Right cardiac atrium (tissue), 5 donors: ENCODE results near the gene PCDHA2. TPM values are rescaled to one million over a fixed set of nuclear protein-coding genes. Genes with fewer than 3 reads are reported as not detected.

Experiments
- ATAC-seq, 2 donors: fragments of 200-7000 bp; cut with Tn5 transposase; one replicate each; pipeline versions ENCODE4 v1.8.0 to v1.9.1; 2020; ENCODE audit warnings: moderate library complexity in 2 of 2, mild to moderate bottlenecking in 1 of 2
- DNase-seq, 3 donors: peaks; one replicate each; pipeline ENCODE4 v3.0.0-alpha.2; 2020
- H3K27ac ChIP-seq: one replicate; pipeline ENCODE4 v1.5.1; 2013; ENCODE audit warnings: mild to moderate bottlenecking, low read length, control low read depth, moderate library complexity
- H3K27me3 ChIP-seq: one replicate; pipeline ENCODE4 v1.6.1; 2013; ENCODE audit not compliant: control insufficient read depth, insufficient read depth
- H3K4me1 ChIP-seq: one replicate; pipeline ENCODE4 v1.6.1; 2013; ENCODE audit warnings: low read length; ENCODE audit not compliant: control insufficient read depth, insufficient read depth
- H3K4me3 ChIP-seq: one replicate; pipeline ENCODE4 v1.5.1; 2013; ENCODE audit warnings: low read length, control low read depth
- H3K9me3 ChIP-seq: one replicate; pipeline ENCODE4 v1.6.1; 2013; ENCODE audit warnings: low read length; ENCODE audit not compliant: control insufficient read depth
- WGBS: extraction: QIAGEN DNeasy Blood & Tissue Kit; methylation state at CpG from one replicate; pipeline ENCODE4 v1.1.7; 2013; 5-methylcytosine and 5-hydroxymethylcytosine counted together
- intact Hi-C, 4 donors: fragments of 100-400 bp; cut with DNase I; formaldehyde crosslinking; loops; one replicate each; pipeline versions ENCODE4 v1.11.0 to v1.14.0; 2022 to 2023
- polyA plus RNA-seq: library from polyadenylated mRNA; stranded (reverse); fragments of 200-250 nt; gene quantifications from one replicate; pipeline ENCODE4 v1.2.3, GENCODE V29; 2013
- total RNA-seq, 4 donors: library from RNA; stranded (reverse); fragmentation: NEBNext Ultra II Directional; extraction: Animal tissue kit (Norgen Biotek cat#: 25700); gene quantifications; one replicate each; pipeline ENCODE4 v1.2.1, GENCODE V29; 2021
- donor health status: healthy with polysubstance abuse.
- donor health status: DM: no; HTN: yes; CAD: no.
- donor health status: DM: no; HTN: no; CAD: no.
- donor health status: DM: no; HTN: yes; CAD: no; lungs with severe emphysema.
- donor health status: DM: yes; HTN: yes; CAD: no.

Gene PCDHA2
- total and polyA plus RNA-seq, 5 donors, result 0.08 TPM; not detected in 4

DNA sequence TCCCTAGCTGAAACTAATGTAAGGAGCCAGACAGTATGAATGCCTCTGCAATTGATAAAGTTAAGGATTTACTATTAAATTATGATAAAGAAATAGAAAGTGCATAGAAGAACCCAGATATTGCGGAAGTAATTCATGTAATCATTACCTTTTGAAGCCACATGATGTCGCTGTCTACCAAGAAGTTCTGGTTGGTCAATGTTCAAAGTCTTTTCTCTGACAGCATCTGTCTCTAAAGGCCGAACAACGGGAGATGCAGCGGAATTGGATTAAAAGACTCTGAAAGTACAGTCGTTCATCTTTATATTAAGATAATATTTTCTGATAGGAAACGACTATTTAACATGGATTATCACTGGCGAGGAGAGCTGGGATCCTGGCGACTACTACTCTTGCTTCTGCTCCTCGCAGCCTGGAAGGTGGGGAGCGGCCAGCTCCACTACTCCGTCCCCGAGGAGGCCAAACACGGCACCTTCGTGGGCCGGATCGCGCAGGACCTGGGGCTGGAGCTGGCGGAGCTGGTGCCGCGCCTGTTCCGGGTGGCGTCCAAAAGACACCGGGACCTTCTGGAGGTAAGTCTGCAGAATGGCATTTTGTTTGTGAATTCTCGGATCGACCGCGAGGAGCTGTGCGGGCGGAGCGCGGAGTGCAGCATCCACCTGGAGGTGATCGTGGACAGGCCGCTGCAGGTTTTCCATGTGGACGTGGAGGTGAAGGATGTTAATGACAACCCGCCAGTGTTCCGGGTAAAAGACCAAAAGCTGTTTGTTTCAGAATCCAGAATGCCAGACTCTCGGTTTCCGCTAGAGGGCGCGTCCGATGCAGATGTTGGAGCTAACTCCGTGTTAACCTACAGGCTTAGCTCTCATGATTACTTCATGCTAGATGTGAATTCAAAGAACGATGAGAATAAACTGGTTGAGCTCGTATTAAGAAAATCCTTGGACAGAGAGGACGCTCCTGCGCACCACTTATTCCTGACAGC, 46.6 kb downstream of the PCDHA2 start, which contains the start of gene PCDHA8:
Gene PCDHA8, plus strand, starts transcription at position 210 of the 985 bp plus-strand sequence. Its CDS starts 135 bp downstream, at position 345.
- H3K27ac ChIP-seq, result no peak within 1 kb of the TSS
- H3K4me1 ChIP-seq, result no peaks in the 10 kb centered on the region
- H3K9me3 ChIP-seq, result peaks cover 1% of the 10 kb centered on the region
- no peak for DNase-seq
- H3K4me3 ChIP-seq, result no peak within 1 kb of the TSS
- intact Hi-C loops, result no loop called here
- no peak for ATAC-seq
- 18% methylated on average over 46 of the region's 47 CpGs for WGBS
- peaks cover 3% of the 10 kb centered on the region for H3K27me3 ChIP-seq

- DNase-seq, result peak in 1 of 3 donors; percentile 40
- no peaks in the 10 kb centered on the region for H3K4me1 ChIP-seq
- WGBS, result 39% methylated on average over 87 of the region's 87 CpGs
- no peaks in the 10 kb centered on the region for H3K9me3 ChIP-seq
- no peak overlapping the region for H3K4me3 ChIP-seq
- no peak overlapping the region for H3K27ac ChIP-seq
- ATAC-seq, result no peak
- intact Hi-C loops, result no loop called here
- peaks cover 3% of the 10 kb centered on the region for H3K27me3 ChIP-seq
Observed at GRCh38 chr5:140842798-140843733, 48.4 kb downstream of the PCDHA2 start.

Other genes with a start within 250 kb of the PCDHA2 start
- gene EIF4EBP3, start 247.2 kb upstream of the PCDHA2 start, total RNA-seq, result 10 to 100 TPM; 11.2 to 24.0 (median 13.2) TPM
- gene EIF4EBP3, start 247.2 kb upstream of the PCDHA2 start, polyA plus RNA-seq, result 24.6 TPM
- gene SRA1, start 237.4 kb upstream of the PCDHA2 start, total RNA-seq, result 10 to 100 TPM; 25.9 to 32.7 (median 28.2) TPM
- gene SRA1, start 237.4 kb upstream of the PCDHA2 start, polyA plus RNA-seq, result 31.1 TPM
- 10 to 100 TPM; 13.2 to 19.2 (median 16.0) TPM for gene APBB3, start 230.3 kb upstream of the PCDHA2 start, total RNA-seq
- gene APBB3, start 230.3 kb upstream of the PCDHA2 start, polyA plus RNA-seq, result 16.7 TPM
- 10 to 100 TPM; 58.2 to 77.3 (median 71.0) TPM for gene SLC35A4, start 230.0 kb upstream of the PCDHA2 start, total RNA-seq
- gene SLC35A4, start 230.0 kb upstream of the PCDHA2 start, polyA plus RNA-seq, result 44.6 TPM
- gene CD14, start 161.7 kb upstream of the PCDHA2 start, total RNA-seq, result 10 to 100 TPM; 52.8 to 99.0 (median 68.0) TPM
- 25.1 TPM for gene CD14, start 161.7 kb upstream of the PCDHA2 start, polyA plus RNA-seq
- gene TMCO6, start 155.4 kb upstream of the PCDHA2 start, total RNA-seq, result 1 to 10 TPM; 4.3 to 5.0 (median 4.8) TPM
- 4.6 TPM for gene TMCO6, start 155.4 kb upstream of the PCDHA2 start, polyA plus RNA-seq
- gene NDUFA2, start 147.2 kb upstream of the PCDHA2 start, total RNA-seq, result 100 to 1,000 TPM in 3 of 4 donors, 10 to 100 TPM in 1; 96.8 to 130 (median 106) TPM
- 334 TPM for gene NDUFA2, start 147.2 kb upstream of the PCDHA2 start, polyA plus RNA-seq
- 10 to 100 TPM; 68.2 to 77.6 (median 69.9) TPM for gene IK, start 147.0 kb upstream of the PCDHA2 start, total RNA-seq
- 62.4 TPM for gene IK, start 147.0 kb upstream of the PCDHA2 start, polyA plus RNA-seq
- gene WDR55, start 129.9 kb upstream of the PCDHA2 start, total RNA-seq, result 10 to 100 TPM; 10.0 to 13.8 (median 12.5) TPM
- 11.2 TPM for gene WDR55, start 129.9 kb upstream of the PCDHA2 start, polyA plus RNA-seq
- gene DND1, start 121.3 kb upstream of the PCDHA2 start, total RNA-seq, result under 1 TPM in 3 of 4 donors, not detected in 1; 0.23 to 0.58 (median 0.41) TPM
- gene DND1, start 121.3 kb upstream of the PCDHA2 start, polyA plus RNA-seq, result 0.54 TPM
- 10 to 100 TPM; 42.9 to 49.6 (median 45.7) TPM for gene HARS1, start 103.5 kb upstream of the PCDHA2 start, total RNA-seq
- 44.5 TPM for gene HARS1, start 103.5 kb upstream of the PCDHA2 start, polyA plus RNA-seq
- 10 to 100 TPM; 16.5 to 24.7 (median 21.6) TPM for gene HARS2, start 103.4 kb upstream of the PCDHA2 start, total RNA-seq
- 17.0 TPM for gene HARS2, start 103.4 kb upstream of the PCDHA2 start, polyA plus RNA-seq
- gene ZMAT2, start 94.4 kb upstream of the PCDHA2 start, total RNA-seq, result 10 to 100 TPM; 31.3 to 36.3 (median 33.7) TPM
- 52.2 TPM for gene ZMAT2, start 94.4 kb upstream of the PCDHA2 start, polyA plus RNA-seq
- gene PCDHA1, start 8.7 kb upstream of the PCDHA2 start, total RNA-seq, result not detected
- not detected for gene PCDHA1, start 8.7 kb upstream of the PCDHA2 start, polyA plus RNA-seq
- under 1 TPM; 0.20 to 0.40 (median 0.27) TPM for gene PCDHA3, start 6.2 kb downstream of the PCDHA2 start, total RNA-seq
- gene PCDHA3, start 6.2 kb downstream of the PCDHA2 start, polyA plus RNA-seq, result 0.07 TPM
- gene PCDHA4, start 12.2 kb downstream of the PCDHA2 start, total RNA-seq, result under 1 TPM in 3 of 4 donors, not detected in 1; 0.14 to 0.21 (median 0.14) TPM
- gene PCDHA4, start 12.2 kb downstream of the PCDHA2 start, polyA plus RNA-seq, result 0.02 TPM
- gene PCDHA5, start 26.8 kb downstream of the PCDHA2 start, total RNA-seq, result under 1 TPM in 2 of 4 donors, not detected in 2; 0.06 to 0.09 TPM
- gene PCDHA5, start 26.8 kb downstream of the PCDHA2 start, polyA plus RNA-seq, result 0.02 TPM
- gene PCDHA6, start 33.1 kb downstream of the PCDHA2 start, total RNA-seq, result under 1 TPM in 3 of 4 donors, not detected in 1; 0.08 to 0.20 (median 0.14) TPM
- gene PCDHA6, start 33.1 kb downstream of the PCDHA2 start, polyA plus RNA-seq, result 0.07 TPM
- under 1 TPM in 2 of 4 donors, not detected in 2; 0.12 to 0.14 TPM for gene PCDHA7, start 39.4 kb downstream of the PCDHA2 start, total RNA-seq
- 0.02 TPM for gene PCDHA7, start 39.4 kb downstream of the PCDHA2 start, polyA plus RNA-seq
- under 1 TPM in 2 of 4 donors, not detected in 2; 0.06 TPM for gene PCDHA8, start 46.3 kb downstream of the PCDHA2 start, total RNA-seq
- not detected for gene PCDHA8, start 46.3 kb downstream of the PCDHA2 start, polyA plus RNA-seq
- under 1 TPM in 1 of 4 donors, not detected in 3; 0.03 TPM for gene PCDHA9, start 53.5 kb downstream of the PCDHA2 start, total RNA-seq
- not detected for gene PCDHA9, start 53.5 kb downstream of the PCDHA2 start, polyA plus RNA-seq
- under 1 TPM; 0.06 to 0.59 (median 0.39) TPM for gene PCDHA10, start 61.0 kb downstream of the PCDHA2 start, total RNA-seq
- gene PCDHA10, start 61.0 kb downstream of the PCDHA2 start, polyA plus RNA-seq, result 0.02 TPM
- gene PCDHA11, start 74.1 kb downstream of the PCDHA2 start, total RNA-seq, result under 1 TPM in 3 of 4 donors, not detected in 1; 0.06 to 0.42 (median 0.12) TPM
- not detected for gene PCDHA11, start 74.1 kb downstream of the PCDHA2 start, polyA plus RNA-seq
- gene PCDHA12, start 80.5 kb downstream of the PCDHA2 start, total RNA-seq, result under 1 TPM in 2 of 4 donors, not detected in 2; 0.20 to 0.31 TPM
- 0.02 TPM for gene PCDHA12, start 80.5 kb downstream of the PCDHA2 start, polyA plus RNA-seq
- gene PCDHA13, start 87.3 kb downstream of the PCDHA2 start, total RNA-seq, result under 1 TPM in 1 of 4 donors, not detected in 3; 0.09 TPM
- gene PCDHA13, start 87.3 kb downstream of the PCDHA2 start, polyA plus RNA-seq, result 0.05 TPM
- gene PCDHAC1, start 131.4 kb downstream of the PCDHA2 start, total RNA-seq, result under 1 TPM; 0.09 to 0.23 (median 0.11) TPM
- gene PCDHAC1, start 131.4 kb downstream of the PCDHA2 start, polyA plus RNA-seq, result not detected
- 1 to 10 TPM in 1 of 4 donors, under 1 TPM in 3; 0.44 to 1.1 (median 0.54) TPM for gene PCDHAC2, start 171.6 kb downstream of the PCDHA2 start, total RNA-seq
- gene PCDHAC2, start 171.6 kb downstream of the PCDHA2 start, polyA plus RNA-seq, result 0.02 TPM